Activated CD8-positive, alpha-beta T cell treated with anti-CD3 and anti-CD28 coated beads, Interleukin-2, amount 10 ng/mL, durations not matched to agents 7 days and 5 days (primary cell): ENCODE results near the gene TMPRSS6. TPM values are rescaled to one million over a fixed set of nuclear protein-coding genes. Genes with fewer than 3 reads are reported as not detected.

Experiments used
- ATAC-seq: fragments of 150-1000 bp; cut with Tn5 transposase; one replicate; pipeline ENCODE4 v1.10.0; 2021; ENCODE audit warnings: moderate library complexity
- CTCF ChIA-PET: fragments of 350-600 bp; sonication (Branson Sonifier 250); formaldehyde crosslinking; loops from one replicate; lab custom pipeline; 2021; ENCODE audit warnings: antibody characterized with exemption; lab: Charles Lee
- POLR2A ChIA-PET: fragments of 350-600 bp; sonication (Branson Sonifier 250); formaldehyde crosslinking; loops from one replicate; lab custom pipeline; 2021; ENCODE audit warnings: antibody characterized with exemption; lab: Charles Lee
- DNase-seq: peaks from one replicate; pipeline ENCODE4 v3.0.0-alpha.2; 2020
- H3K27ac Mint-ChIP-seq: one replicate; pipeline ENCODE4 v1.8.0; 2021; ENCODE audit warnings: mild to moderate bottlenecking, mixed read lengths
- H3K27me3 Mint-ChIP-seq: one replicate; pipeline ENCODE4 v1.8.0; 2021; ENCODE audit warnings: low read depth, mixed read lengths
- H3K36me3 Mint-ChIP-seq: one replicate; pipeline ENCODE4 v1.8.0; 2021; ENCODE audit warnings: low read depth, mixed read lengths
- H3K4me1 Mint-ChIP-seq: one replicate; pipeline ENCODE4 v1.8.0; 2021; ENCODE audit warnings: low read depth, mixed read lengths
- H3K4me3 Mint-ChIP-seq: one replicate; pipeline ENCODE4 v1.8.0; 2021; ENCODE audit warnings: mild to moderate bottlenecking, mixed read lengths
- H3K9me3 Mint-ChIP-seq: one replicate; pipeline ENCODE4 v1.8.0; 2022; ENCODE audit warnings: mixed read lengths; ENCODE audit not compliant: insufficient read depth
- total RNA-seq, 2 experiments: library from RNA; stranded (reverse); gene quantifications; one replicate each; pipeline ENCODE4 v1.2.3, GENCODE V29; 2021

Gene TMPRSS6
- total RNA-seq, 2 experiments from 2014 or later, result 1.1 TPM

- ATAC-seq, result no peak
- H3K9me3 Mint-ChIP-seq, result no peaks in the 10 kb centered on the region
- POLR2A ChIA-PET, result no interaction called here
- peaks cover 13% of the 10 kb centered on the region for H3K4me1 Mint-ChIP-seq
- no peaks in the 10 kb centered on the region for H3K27me3 Mint-ChIP-seq
- H3K4me3 Mint-ChIP-seq, result no peak overlapping the region
- no peak for DNase-seq
- H3K36me3 Mint-ChIP-seq, result no peaks in the 10 kb centered on the region
- H3K27ac Mint-ChIP-seq, result no peak overlapping the region
- CTCF ChIA-PET, result interaction anchor here (1.3 kb wide), 1 partner anchor 28 kb away, joined by 3 read pairs; no protein-coding TSS in a partner anchor
Measured at GRCh38 chr22:37015587-37015878, 94.0 kb downstream of the TMPRSS6 start.

Other genes with a start within 250 kb of the TMPRSS6 start
- 10 to 100 TPM; 44.1 to 48.2 TPM for gene NCF4, start 248.7 kb downstream of the TMPRSS6 start, total RNA-seq
- gene CSF2RB, start 196.1 kb downstream of the TMPRSS6 start, total RNA-seq, result 1 to 10 TPM; 1.4 TPM
- 1 to 10 TPM; 8.3 to 9.4 TPM for gene TST, start 90.3 kb downstream of the TMPRSS6 start, total RNA-seq
- gene MPST, start 90.0 kb downstream of the TMPRSS6 start, total RNA-seq, result 10 to 100 TPM; 28.5 to 33.6 TPM
- gene KCTD17, start 58.0 kb downstream of the TMPRSS6 start, total RNA-seq, result 10 to 100 TPM; 34.3 to 35.9 TPM
- 100 to 1,000 TPM; 202 to 213 TPM for gene IL2RB, start 40.2 kb upstream of the TMPRSS6 start, total RNA-seq
- gene C1QTNF6, start 78.5 kb upstream of the TMPRSS6 start, total RNA-seq, result 1 to 10 TPM; 6.1 to 6.2 TPM
- gene SSTR3, start 102.8 kb upstream of the TMPRSS6 start, total RNA-seq, result 1 to 10 TPM; 3.5 to 3.6 TPM
- gene RAC2, start 134.6 kb upstream of the TMPRSS6 start, total RNA-seq, result 1,000 to 10,000 TPM; 1,167 to 1,252 TPM
- gene CYTH4, start 172.8 kb upstream of the TMPRSS6 start, total RNA-seq, result 100 to 1,000 TPM; 107 to 114 TPM